Ovary (tissue), 3 donors: ENCODE measurements around the gene C10orf143.

Source experiments
- CTCF ChIP-seq, 3 donors: fragments of 450-650 bp in 2 of 3; fragments of 200-600 bp in 1 of 3; IDR thresholded peaks; one replicate each; pipeline versions ENCODE4 v1.5.1 to v1.8.0; 2016 to 2022; ENCODE audit warnings: antibody characterized with exemption in 3 of 3, mild to moderate bottlenecking in 1 of 3
- EP300 ChIP-seq: sonication (generic); formaldehyde crosslinking; IDR thresholded peaks from one replicate; pipeline ENCODE4 v1.6.1; 2017; ENCODE audit warnings: antibody characterized with exemption
- POLR2A ChIP-seq: fragments of 450-650 bp; IDR thresholded peaks from one replicate; pipeline ENCODE4 v1.6.1; 2017; ENCODE audit warnings: antibody characterized with exemption, mild to moderate bottlenecking, moderate library complexity
- donor health status: DM: no; HTN: no; CAD: no.

DNA sequence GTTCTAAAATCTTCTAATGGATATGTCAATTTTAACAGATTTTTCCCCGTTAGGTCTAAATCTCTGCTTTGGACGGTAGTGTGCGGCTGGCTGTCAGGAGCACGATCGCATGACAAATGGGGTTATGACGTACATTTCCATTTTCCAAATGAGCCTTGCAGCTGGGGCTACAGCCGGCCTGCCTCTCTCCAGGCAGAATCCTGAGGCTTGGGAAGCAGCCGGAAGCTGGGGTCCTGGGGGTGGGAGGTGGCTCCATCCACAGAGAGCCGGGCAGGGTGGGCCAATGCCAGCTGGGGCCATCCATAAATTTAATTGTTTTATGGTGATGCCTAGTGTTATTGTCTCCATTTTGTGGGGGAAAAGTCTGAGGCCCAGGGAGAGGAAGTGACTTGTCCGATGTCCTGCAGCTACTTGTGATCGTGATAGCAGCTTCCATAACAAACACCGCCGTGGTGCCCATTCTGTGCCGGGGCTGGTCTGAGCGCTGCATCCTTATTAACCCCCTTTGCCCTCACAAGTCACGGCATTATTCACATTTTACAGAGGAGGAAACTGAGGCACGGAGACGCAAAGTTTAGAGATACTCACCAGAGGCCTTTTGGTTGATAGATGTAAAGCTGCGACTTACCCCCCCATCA is 93.5 kb downstream of the C10orf143 start:
- no peak for TF ChIP-seq CTCF (IDR thresholded peaks at IDR 0.05)
- no peak for TF ChIP-seq POLR2A
- no peak for TF ChIP-seq EP300
